ENCODE data around the gene PRKCE. TPM values are rescaled to one million over a fixed set of nuclear protein-coding genes. Genes with fewer than 3 reads are reported as not detected.

Gene PRKCE
- total and polyA plus RNA-seq, 2 of the 8 experiments (the other 6 are each of a cell fraction or from before 2014, with no cell fraction given), result 0.54 to 2.1 TPM

DNA sequence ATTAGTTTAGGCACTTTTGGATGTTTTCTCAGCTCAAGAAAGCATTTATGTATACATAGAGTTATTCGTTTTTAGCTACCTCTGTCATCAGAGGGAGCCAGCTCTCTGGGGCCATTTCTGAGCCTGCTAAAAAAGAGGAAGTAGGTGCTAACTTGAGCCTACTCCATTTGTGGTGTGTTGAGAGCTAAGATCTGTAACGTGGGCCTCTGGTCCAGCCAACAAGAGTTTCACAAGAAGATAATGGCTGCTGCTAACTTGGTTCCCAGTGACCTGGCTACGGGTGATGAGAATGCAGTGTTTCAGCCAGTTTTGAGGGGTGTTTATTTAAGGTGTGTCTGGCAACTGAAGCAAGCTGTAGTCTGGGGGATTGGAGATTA lies 182.5 kb downstream of the PRKCE start (continued):
- TF ChIP-seq, protein P1, sequence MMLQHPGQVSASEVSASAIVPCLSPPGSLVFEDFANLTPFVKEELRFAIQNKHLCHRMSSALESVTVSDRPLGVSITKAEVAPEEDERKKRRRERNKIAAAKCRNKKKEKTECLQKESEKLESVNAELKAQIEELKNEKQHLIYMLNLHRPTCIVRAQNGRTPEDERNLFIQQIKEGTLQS (IDR thresholded peaks at IDR 0.05; ENCODE audit: insufficient read depth, low read depth, low read length), result no peak
